GM21381 (cell line): ENCODE data around the gene SH3PXD2A.
"Not testable (repeated sequence)": the region's sequence is repeated elsewhere in the genome, so short reads cannot be mapped to it uniquely, and the experiment has no call there.

Experiments
- ATAC-seq: cut with Tn5 transposase; IDR thresholded peaks from one replicate; pipeline ENCODE4 v1.9.1; 2021; ENCODE audit warnings: mild to moderate bottlenecking, moderate library complexity; ENCODE audit not compliant: unreplicated experiment

SH3PXD2A gene

GRCh38 chr10:103813312-103813711 lies 42.1 kb downstream of the SH3PXD2A start:
- ATAC-seq: not testable (repeated sequence)

GRCh38 chr10:103812432-103812831 lies 42.9 kb downstream of the SH3PXD2A start:
- no peak for ATAC-seq

- ATAC-seq: no peak
Observed at GRCh38 chr10:103812004-103812403, 43.4 kb downstream of the SH3PXD2A start.

- ATAC-seq: no peak
Observed at GRCh38 chr10:103811463-103811862, 43.9 kb downstream of the SH3PXD2A start.

GRCh38 chr10:103808780-103809179 lies 46.6 kb downstream of the SH3PXD2A start:
- ATAC-seq: no peak

GRCh38 chr10:103807996-103808395 lies 47.4 kb downstream of the SH3PXD2A start:
- ATAC-seq: no peak

GRCh38 chr10:103806395-103807187 lies 48.8 kb downstream of the SH3PXD2A start:
- ATAC-seq: no peak

GRCh38 chr10:103805781-103806180 lies 49.6 kb downstream of the SH3PXD2A start:
- no peak for ATAC-seq

GRCh38 chr10:103804871-103805270 lies 50.5 kb downstream of the SH3PXD2A start:
- no peak for ATAC-seq

GRCh38 chr10:103803941-103804340 lies 51.4 kb downstream of the SH3PXD2A start:
- ATAC-seq: no peak

GRCh38 chr10:103802637-103803353 lies 52.6 kb downstream of the SH3PXD2A start:
- ATAC-seq: no peak

GRCh38 chr10:103802081-103802480 lies 53.3 kb downstream of the SH3PXD2A start:
- ATAC-seq: no peak

GRCh38 chr10:103800789-103801540 lies 54.4 kb downstream of the SH3PXD2A start:
- ATAC-seq: peak; percentile 94

- no peak for ATAC-seq
Observed at GRCh38 chr10:103800089-103800488, 55.3 kb downstream of the SH3PXD2A start.

GRCh38 chr10:103799341-103799740 lies 56.0 kb downstream of the SH3PXD2A start:
- no peak for ATAC-seq

GRCh38 chr10:103798511-103798910 lies 56.9 kb downstream of the SH3PXD2A start:
- ATAC-seq: no peak

- no peak for ATAC-seq
Observed at GRCh38 chr10:103797857-103798256, 57.5 kb downstream of the SH3PXD2A start.

GRCh38 chr10:103795634-103796270 lies 59.6 kb downstream of the SH3PXD2A start:
- ATAC-seq: no peak

- ATAC-seq: no peak
Observed at GRCh38 chr10:103794996-103795395, 60.4 kb downstream of the SH3PXD2A start.

GRCh38 chr10:103793920-103794883 lies 61.2 kb downstream of the SH3PXD2A start:
- no peak for ATAC-seq
